Measurements from ENCODE around the gene DIS3L2.

DNA sequence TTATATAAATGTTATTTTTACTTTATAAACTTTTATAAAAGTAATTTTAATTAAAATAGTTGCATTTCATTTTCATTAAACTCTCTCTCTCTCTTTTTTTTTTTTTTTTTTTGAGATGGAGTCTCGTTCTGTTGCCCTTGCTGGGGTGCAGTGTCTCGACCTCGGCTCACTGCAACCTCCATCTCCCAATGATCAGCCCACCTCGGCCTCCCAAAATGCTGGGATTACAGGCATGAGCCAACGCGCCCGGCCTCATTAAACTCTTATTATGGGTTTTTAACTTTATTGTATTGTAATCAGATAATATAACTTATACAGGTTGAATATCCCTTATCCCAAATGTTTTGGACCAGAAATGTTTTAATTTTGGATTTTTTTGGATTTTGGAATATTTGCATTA lies 24.5 kb upstream of the DIS3L2 start:
- TF ChIP-seq, protein P1, sequence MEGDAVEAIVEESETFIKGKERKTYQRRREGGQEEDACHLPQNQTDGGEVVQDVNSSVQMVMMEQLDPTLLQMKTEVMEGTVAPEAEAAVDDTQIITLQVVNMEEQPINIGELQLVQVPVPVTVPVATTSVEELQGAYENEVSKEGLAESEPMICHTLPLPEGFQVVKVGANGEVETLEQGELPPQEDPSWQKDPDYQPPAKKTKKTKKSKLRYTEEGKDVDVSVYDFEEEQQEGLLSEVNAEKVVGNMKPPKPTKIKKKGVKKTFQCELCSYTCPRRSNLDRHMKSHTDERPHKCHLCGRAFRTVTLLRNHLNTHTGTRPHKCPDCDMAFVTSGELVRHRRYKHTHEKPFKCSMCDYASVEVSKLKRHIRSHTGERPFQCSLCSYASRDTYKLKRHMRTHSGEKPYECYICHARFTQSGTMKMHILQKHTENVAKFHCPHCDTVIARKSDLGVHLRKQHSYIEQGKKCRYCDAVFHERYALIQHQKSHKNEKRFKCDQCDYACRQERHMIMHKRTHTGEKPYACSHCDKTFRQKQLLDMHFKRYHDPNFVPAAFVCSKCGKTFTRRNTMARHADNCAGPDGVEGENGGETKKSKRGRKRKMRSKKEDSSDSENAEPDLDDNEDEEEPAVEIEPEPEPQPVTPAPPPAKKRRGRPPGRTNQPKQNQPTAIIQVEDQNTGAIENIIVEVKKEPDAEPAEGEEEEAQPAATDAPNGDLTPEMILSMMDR (conservative IDR thresholded peaks at IDR 0.05; ENCODE audit: low read length) = no peak
- TF ChIP-seq EZH2phosphoT487 (IDR thresholded peaks at IDR 0.05; ENCODE audit: borderline replicate concordance, low read depth, low read length) = no peak

Data from OCI-LY7 (cell line).